NCI-H128 (cell line): ENCODE results near the gene ZNF215.
"Not testable (repeated sequence)": the region's sequence is repeated elsewhere in the genome, so short reads cannot be mapped to it uniquely, and the experiment has no call there.

ENCODE experiments used
- DNase-seq: peaks from one replicate; lab custom pipeline; 2025; ENCODE audit not compliant: unreplicated experiment; lab: John Stamatoyannopoulos, UW

Gene ZNF215

GRCh38 chr11:6926208-6927029, at the start of gene ZNF215:
Gene ZNF215, plus strand, starts transcription at chr11:6926426. Its CDS starts 5,847 bp downstream, at chr11:6932273.
- no peak for DNase-seq

- no peak for DNase-seq
These were observed 49.3 kb upstream of the ZNF215 start for GRCh38 chr11:6876914-6877313.

- DNase-seq: no peak
These were observed 43.5 kb upstream of the ZNF215 start for GRCh38 chr11:6882751-6883150.

GRCh38 chr11:6887711-6888110, 38.5 kb upstream of the ZNF215 start:
- DNase-seq: not testable (repeated sequence)

- no peak for DNase-seq
These were observed 37.4 kb upstream of the ZNF215 start for GRCh38 chr11:6888830-6889229.

- no peak for DNase-seq
These were observed 36.4 kb upstream of the ZNF215 start for GRCh38 chr11:6889835-6890234.

GRCh38 chr11:6892400-6892799, 33.8 kb upstream of the ZNF215 start, which contains the start of gene OR2D2:
Gene OR2D2, minus strand, starts transcription at chr11:6892500. Its CDS starts 0 bp downstream, at chr11:6892500.
- DNase-seq: no peak

- DNase-seq: no peak
These were observed 32.1 kb upstream of the ZNF215 start for GRCh38 chr11:6894097-6894496.

- DNase-seq: no peak
These were observed 31.2 kb upstream of the ZNF215 start for GRCh38 chr11:6895010-6895409.

- no peak for DNase-seq
These were observed 27.3 kb upstream of the ZNF215 start for GRCh38 chr11:6898911-6899310.

GRCh38 chr11:6900327-6900999, 25.8 kb upstream of the ZNF215 start:
- no peak for DNase-seq

GRCh38 chr11:6904804-6905203, 21.4 kb upstream of the ZNF215 start:
- DNase-seq: not testable (repeated sequence)

- DNase-seq: no peak
These were observed 14.8 kb upstream of the ZNF215 start for GRCh38 chr11:6911378-6911777.

GRCh38 chr11:6911948-6912347, 14.3 kb upstream of the ZNF215 start:
- no peak for DNase-seq

GRCh38 chr11:6919698-6920097, 6.5 kb upstream of the ZNF215 start:
- DNase-seq: no peak

GRCh38 chr11:6920702-6921101, 5.5 kb upstream of the ZNF215 start, which contains the start of gene OR2D3:
Gene OR2D3, plus strand, starts transcription at chr11:6921002. Its CDS starts 0 bp downstream, at chr11:6921002.
- no peak for DNase-seq

GRCh38 chr11:6925007-6925577, 1.1 kb upstream of the ZNF215 start:
- DNase-seq: no peak

GRCh38 chr11:6925636-6926207, 504 bp upstream of the ZNF215 start:
- DNase-seq: no peak

- DNase-seq: no peak
These were observed 898 bp downstream of the ZNF215 start for GRCh38 chr11:6927030-6927617.

GRCh38 chr11:6928916-6929315, 2.7 kb downstream of the ZNF215 start:
- DNase-seq: no peak

- DNase-seq: no peak
These were observed 5.0 kb downstream of the ZNF215 start for GRCh38 chr11:6931146-6931713.
